Mesenteric fat pad (tissue), 1 donor: ENCODE results near the gene SYCP3. TPM values are rescaled to one million over a fixed set of nuclear protein-coding genes. Genes with fewer than 3 reads are reported as not detected.

Experiments
- DNase-seq: peaks from one replicate; pipeline ENCODE4 v3.0.0-alpha.2; 2020; ENCODE audit warnings: low spot score
- long read RNA-seq: library from polyadenylated mRNA; unstranded; transcript quantifications from one replicate; pipeline ENCODE4 v2.0.0, GENCODE V29; 2020
- total RNA-seq: library from RNA; stranded (reverse); fragmentation: NEBNext Ultra II Directional; extraction: Animal tissue kit (Norgen Biotek cat#: 25700); gene quantifications from one replicate; pipeline ENCODE4 v1.2.1, GENCODE V29; 2021
- donor health status: DM: yes; HTN: yes; CAD: no.

Gene SYCP3
- total RNA-seq = not detected
- long read RNA-seq, partial matches to known transcripts = 0 of 3 reads
- long read RNA-seq, other reads (novel, unspliced or antisense) = 3 of 3 reads

DNA sequence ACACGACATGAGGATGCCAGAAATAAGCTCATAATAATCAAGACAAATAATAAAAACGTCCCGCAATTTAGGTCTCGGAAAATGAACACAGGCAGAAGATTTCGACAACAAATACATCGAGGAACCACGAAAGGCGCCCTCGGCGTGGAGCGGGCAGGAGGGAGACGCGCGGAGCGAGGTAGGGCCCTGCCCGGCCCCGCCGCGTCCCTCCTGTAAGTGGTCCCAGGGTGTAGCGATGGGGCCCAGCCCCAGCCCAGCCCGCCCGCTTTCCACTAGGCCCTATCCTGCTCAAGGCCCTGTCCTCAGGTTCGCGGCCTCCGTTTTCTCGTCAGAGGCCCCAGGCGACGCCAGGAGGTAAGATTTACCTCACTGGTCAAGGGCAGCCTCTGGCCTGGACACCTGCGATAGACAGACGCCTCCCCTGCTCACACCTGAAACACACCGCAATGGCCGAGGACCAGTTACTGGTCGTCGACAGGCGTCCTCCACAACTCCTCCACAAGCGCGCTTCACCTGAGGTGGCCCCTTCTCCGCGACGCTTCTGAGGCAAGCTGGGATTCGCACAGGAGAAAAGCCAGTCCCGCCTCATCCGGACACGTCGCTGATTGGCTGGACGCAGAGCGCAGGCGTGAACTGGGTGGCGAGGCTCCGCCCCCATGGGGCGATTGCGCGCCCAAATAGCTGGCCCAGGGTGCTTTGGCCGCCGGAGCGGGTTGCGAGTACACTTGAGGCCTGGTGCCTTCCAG, at the start of gene SYCP3:
Gene SYCP3 (minus strand): TSS at position 543 of the 746 bp plus-strand sequence. CDS start 1,527 bp downstream, outside the sequence.
- no peak for DNase-seq

DNA sequence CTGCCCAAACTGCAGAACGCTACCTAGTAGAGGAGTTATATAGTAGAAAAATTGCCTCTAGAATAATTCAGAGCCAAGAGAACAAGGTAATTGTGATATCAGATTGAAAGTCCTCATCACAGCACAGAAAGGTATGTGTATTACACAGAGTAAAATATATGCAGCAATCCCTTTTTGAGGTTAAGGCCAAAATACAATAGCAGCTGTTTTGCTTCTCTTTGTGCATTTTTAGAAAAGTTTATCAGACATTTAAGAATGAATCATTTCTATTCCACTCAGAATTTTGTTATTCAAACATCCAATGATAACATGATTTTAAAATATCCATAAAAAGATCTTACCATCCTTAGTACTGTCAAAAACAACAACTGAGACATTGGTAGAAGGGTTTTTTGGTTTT, 46.4 kb upstream of the SYCP3 start:
- no peak for DNase-seq

DNA sequence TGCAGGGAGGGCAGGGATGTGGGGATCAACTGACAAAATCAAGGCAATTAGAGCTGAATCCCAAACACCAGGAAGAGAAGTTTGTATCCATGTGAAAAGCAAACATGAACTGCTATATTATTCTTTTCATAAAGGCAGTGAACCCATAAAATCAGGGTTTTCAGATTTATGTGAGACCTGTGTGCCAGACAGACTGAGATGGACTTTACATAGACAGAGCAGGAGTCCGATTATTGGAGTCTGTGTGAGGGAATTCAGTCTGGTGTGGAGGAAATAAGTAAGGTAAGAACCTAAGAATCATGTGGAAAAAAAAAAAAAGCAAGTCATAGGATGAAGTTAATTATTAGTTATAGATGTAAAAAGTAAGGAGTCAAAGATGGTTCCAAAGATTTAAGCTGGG, 45.1 kb upstream of the SYCP3 start:
- no peak for DNase-seq

DNA sequence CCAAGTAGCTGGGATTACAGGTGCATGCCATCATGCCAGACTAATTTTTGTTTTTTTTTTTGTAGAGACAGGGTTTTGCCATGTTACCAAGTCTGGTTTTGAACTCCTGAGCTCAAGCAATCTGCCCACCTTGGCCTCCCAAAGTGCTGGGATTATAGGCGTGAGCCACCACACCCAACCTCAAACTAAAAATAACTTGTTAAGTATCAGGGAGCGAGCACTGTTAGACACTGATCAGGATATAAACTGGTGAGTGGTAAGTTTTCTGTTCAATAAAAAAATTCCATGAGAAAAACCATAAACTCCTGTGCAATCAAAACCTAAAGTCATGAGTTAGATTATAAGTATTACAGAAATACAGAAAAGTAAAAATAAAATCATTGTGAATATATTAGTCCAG, 44.6 kb upstream of the SYCP3 start:
- no peak for DNase-seq

DNA sequence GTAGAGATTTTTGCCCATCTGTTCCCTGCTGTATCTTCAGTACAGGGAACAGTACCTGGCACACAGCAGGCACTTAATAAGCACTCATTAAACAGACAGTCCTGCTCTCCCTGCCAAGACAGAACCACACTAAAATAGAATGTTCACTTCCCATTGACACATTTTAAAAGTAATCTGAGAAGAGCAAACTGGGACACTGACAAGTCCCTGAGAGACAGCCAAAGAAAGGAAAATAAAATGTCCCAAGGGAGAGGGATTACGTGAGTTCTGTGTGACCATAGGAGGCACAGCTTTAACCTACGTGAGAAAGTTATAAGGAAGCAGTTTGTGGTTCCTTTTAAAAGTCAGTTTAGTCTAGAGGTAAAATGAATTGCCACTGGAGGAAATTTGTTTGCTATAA, 43.9 kb upstream of the SYCP3 start:
- no peak for DNase-seq

DNA sequence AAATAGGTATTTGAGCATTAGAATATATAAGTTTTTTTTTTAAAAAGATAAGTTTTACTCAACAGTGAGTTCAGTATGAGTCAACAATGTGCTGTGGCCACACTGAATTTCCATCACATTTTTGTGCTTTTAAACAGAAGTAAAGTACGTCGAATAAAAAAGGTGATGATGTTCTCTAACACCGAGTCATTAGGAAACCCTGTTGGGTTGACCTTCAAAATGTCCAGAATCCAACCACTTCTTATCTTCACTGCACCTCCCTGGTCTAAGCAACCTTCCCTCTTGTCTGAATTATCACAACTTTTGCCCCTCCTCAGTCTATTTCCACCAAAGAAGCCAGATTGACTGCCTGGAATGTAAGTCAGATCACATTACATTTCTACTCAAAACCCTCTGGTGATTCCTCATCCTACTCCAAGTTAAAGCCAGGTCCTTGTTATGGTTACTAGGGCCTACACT, 43.0 kb upstream of the SYCP3 start:
- DNase-seq = no peak

DNA sequence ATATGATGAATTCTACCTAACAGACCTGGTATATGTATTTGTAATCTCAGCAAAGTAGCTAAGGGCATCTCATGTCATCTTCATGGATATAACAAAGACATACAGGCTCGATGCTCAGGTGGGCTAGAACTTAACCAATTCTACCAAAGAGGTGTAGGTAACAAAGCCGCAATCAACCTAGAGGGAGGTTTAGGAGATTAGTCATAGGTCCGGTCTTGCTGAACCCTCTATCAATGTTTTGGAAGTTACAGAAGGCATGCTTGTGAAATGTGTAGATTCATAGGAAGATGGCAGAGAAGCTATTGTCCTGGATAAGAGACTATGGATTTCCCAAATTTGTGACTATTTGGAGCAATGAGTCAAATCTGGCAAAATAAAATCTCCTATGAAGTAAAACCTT, 42.6 kb upstream of the SYCP3 start:
- no peak for DNase-seq

DNA sequence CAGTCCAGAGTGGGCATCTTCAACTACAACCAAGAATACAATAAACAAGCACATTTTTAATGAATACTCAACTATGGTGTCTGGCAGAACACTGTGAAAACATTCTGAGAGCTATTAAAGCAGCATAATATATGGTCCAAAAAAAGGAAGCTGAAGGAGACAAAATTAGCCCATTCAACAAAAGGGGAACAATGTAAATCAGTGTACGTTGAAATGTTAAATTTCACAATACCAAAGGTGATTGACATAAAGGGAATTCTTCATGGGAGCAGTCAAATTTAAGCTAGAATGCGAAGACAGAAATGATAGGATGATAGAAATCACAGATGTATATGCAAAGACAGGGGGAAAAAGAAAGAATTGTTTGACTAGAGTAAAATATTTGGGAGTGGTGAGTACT, 41.3 kb upstream of the SYCP3 start:
- no peak for DNase-seq

DNA sequence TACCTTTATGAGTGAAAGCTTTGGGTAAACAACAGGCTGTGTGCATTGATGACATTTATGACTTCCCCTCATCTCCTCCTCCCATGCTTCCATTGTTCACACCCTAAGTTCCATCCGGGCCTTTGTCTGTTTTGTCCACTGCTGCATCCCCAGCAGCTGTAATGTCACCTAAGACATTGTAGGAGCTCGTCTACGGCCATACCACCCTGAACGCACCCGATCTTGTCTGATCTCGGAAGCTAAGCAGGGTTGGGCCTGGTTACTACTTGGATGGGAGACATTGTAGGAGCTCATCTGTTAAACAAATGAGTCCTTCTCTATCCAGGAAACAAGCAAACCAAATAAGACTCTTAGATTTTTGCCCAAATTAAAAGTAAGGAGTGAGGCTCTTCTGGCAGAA, 40.4 kb upstream of the SYCP3 start:
- DNase-seq = no peak

DNA sequence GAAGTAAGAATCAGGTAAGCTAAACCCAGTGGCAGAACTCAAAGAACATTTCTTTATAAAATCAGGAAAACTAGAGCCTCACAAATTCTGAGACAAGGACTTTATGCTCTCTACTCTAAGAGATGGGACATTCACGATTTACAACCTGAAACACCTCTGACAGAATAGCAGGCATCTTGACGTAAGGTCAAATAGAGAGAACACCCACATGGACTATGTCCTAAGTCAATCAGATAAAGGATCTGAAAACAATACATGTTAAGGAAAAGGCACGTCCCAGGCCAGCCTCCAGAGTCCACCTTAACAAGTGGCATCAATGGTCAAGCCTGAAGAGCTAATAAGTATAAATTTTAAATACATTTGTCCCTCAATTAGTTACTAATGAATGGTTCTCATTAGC, 39.9 kb upstream of the SYCP3 start:
- DNase-seq = no peak

DNA sequence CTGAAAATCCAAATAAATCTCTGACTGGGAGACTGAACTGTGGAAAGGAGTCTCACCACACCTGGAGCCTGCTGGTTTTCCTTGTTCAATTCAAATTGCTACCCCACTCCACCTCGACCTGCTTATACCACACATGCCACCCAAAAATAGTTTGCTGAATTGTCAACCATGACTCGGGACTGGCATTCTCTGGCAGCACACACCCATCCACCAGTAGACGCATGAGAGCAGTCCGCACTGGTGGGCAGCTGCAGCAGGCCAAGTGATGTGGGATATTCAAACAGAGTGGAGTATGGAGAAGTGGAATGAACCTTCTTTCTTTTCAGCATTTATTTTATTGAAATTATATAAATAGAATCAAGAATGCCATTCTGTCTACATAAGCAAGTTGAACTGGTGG, 38.7 kb upstream of the SYCP3 start:
- DNase-seq = no peak

DNA sequence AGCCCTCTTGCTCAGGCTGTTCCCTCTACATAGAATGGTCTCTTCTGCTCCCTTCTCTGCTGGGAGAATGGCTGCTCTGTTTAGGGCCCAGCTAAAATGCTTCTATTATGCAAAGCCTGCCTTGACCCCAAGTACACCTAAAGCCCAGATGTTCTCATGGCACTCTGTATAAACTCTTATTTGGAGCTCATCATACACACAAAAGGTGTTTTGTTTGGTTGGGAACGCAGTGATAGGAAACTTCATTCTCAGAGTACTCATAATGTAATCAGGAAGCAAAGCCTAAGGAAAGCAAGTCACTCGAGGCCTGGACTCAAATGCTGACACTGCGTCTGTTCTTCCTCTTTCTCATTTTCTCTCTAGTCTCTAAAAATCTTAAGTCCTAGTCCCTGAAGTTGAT, 38.2 kb upstream of the SYCP3 start:
- no peak for DNase-seq

DNA sequence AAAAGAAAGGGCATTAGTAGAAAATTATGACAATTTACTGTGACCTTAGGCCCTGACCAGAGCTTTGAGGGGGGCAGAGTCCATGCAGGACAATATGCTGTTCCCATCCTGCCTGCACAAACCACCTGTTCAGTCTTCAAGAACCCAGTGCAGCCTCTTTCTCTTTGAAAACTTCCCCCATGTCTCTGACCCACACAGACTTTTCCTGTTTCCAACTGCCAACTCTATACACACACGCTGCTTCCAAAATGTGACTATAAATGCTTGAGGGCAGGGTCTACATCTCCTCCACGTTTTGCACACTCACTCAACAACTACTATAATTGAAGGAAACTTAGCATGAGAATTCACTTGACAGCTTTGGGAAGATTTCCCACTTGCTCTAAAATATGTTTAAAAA, 36.6 kb upstream of the SYCP3 start:
- no peak for DNase-seq

DNA sequence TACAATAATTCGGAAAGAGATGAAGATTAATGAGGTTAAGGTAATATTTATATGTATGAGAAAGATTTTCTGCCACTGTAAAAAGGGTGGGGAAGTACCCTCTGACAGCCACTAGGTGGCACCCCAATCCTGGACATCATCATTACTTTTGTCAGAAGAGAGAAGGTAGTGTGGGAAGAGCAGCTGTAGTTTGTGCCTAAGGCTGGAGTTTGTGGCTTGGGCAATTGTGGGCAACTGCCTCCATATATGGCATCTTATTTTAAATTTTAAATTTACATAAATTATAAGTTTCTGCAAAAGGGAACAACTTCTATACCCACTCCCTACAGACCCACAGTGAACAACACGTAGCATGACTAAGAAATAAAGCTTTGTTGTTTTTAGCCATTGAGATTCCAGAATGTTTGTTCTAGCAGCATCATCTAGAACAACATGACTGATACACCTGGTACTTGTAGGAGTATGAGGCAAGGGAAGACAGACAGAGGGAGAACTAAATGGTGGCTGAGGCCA, 34.4 kb upstream of the SYCP3 start:
- no peak for DNase-seq

DNA sequence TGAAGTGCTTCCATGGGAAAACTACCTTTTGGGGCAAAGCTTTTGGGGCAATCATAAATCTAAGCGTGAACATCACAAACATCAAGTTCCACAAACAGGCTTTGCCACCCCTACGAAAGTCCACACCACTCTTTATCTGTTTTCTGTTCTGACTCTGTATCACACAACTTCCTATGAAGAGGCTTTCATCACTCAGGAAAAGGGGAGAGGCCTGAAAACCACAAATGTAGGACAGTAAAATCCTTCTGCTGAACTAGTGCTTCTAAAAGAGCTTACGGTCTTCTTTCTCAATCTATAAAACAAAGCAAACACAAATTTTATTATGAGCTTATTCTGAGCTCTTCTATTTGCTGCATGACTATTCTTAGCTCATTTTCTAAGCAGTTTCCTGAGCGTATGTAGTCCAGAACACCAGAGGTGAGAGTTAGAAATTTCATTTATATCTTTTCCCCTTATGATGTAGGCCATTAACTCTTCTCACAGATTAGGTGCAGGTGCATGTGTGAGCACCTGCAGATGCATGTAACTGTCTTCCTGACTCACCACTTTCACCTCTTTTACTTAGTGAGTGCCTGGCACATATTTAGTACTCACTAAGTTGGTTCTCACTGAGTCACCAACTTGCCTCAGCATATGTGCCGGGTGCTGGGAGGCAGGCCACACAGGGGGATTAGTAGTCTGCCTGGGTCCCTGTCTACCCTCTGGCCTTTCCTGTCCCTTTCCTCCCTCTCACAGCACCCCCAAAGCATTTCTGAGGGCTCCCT, 32.9 kb upstream of the SYCP3 start:
- no peak for DNase-seq

DNA sequence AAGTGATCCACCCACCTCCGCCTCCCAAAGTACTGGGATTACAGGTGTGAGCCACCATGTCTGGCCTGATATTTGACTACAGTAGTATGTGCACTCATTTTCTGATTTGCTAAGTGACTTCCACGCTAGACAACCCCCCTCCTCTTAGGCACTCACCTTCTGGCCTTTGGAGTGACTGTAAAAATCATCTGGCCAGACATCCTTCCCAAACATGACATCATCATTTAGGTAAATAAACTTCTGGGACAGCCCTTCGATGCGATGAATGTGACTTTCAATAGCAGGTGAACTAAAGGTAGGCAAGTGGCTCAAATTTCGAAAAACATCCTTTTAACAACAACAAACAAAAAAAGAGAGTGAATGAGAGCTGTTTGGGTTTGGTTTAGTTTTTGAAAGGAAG, 30.6 kb upstream of the SYCP3 start:
- no peak for DNase-seq

DNA sequence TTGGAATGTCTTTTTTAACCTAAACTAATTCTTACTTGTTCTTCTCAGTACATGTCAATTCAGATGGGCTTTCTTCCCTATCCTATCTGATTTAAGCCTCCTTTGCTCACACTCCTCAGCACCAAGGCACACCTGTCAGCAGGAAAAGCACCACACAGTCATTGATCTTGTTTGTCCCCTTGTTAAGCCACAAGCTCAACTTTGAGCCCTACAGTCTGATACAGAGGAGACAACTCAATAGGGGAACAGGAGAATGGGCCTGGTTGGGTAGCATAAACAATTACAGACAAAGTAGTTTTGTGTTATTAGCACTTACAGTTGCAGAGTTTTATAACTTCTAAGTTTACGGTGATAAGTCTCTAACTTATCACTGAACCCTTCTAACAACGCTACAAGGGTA, 29.5 kb upstream of the SYCP3 start:
- no peak for DNase-seq

DNA sequence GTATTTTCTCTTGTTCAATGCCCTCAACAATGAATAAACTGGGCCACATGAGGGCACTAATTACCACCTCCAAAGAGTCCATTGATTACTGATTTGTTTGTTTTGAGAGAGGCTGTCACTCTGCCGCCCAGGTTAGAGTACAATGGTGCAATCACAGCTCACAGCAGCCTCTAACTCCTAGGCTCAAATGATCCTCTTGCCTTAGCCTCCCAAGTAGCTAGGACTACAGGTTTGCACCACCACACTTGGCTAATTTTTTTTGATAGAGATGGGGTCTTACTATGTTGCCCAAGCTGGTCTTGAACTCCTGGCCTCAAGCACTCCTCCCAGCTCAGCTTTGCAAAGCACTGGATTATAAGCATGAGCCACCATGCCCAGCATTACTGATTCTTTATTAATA, 28.3 kb upstream of the SYCP3 start:
- DNase-seq = no peak

DNA sequence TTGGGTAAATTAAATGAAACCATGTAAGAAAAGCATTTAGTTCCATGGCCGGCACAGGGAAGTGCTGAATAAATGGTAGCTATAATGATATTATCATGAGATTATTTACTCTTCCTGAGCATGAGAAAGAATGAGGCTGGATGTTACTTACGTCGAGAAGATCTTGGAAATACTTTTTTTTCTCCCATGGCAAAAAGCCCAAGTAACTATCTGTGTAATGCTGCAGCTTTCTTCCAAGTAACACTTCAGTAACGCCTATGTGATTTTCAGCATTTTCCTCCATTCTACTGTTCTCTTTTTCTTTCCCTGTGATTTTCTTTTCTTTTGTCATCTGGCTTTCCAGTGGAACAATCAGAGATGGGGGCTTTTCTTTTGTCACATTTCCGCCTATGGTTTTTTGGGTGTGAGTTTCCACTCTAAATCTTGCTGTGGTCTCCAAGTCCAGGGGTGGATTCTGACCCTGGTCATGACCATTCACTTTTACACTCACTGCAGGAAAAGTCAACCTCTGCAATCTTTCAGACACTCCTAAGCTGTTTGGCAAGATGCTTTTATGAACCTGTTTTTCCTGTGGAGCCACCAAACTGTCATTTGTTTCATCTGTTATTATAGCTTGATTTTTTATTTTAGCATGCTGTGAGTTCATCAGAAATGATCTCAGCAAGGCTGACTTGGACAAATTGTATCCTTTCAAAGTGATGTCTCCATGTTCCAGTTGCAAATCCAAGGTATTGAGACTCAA, 25.0 kb upstream of the SYCP3 start:
- DNase-seq = no peak

DNA sequence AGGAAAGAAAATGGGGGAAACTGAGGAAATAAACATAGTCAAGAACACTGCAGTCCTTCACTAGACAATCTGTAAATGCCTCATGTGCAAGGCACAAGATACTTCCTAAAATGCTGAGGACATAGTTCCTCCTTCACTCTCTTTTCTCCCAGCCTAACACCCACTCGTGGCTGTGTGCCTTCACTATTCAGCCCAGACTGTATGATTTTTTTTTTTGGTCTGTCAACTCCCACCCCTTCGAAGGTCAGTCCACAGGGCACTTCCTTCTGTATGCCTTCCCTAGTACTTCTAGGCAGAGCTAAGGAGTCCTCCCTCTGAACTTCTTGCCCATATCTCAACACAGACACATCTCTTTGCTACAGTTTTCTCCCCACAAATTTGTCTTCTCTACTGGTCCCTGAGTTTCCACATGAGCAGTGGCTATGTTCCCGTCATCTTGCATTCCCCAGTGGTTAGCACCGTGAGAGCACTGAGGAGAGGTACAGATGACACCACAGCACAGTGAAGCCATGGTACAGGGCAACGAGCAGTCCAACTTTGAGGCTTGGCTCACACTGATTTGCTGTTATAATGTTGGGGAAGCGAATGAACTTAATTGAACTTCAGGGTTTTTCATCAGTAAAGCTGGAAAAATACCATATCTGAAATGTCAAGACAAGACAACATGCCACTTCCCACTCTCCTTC, 24.1 kb upstream of the SYCP3 start:
- DNase-seq = no peak

DNA sequence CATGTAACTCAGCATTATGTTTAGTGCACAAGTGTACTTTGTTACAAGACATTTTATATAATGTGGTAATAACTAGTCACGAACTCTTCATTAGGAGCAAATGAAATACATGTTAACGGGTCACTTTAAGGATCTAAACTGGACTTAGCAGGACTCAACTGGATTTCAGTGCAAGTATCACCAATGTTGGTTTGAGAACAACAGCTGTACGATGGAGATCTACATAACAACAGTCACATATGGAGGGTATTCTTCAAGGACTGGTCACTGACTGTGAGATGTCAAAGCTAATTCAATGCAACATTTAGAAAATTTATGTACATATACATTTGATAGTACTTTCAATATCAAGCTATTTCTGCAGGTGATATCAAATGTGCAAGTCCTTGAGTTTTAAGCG, 22.5 kb upstream of the SYCP3 start:
- no peak for DNase-seq
